GM21619 (cell line): ENCODE data around the gene SEC24D.

Experiments used
- ATAC-seq: cut with Tn5 transposase; IDR thresholded peaks from one replicate; pipeline ENCODE4 v1.9.1; 2021; ENCODE audit not compliant: unreplicated experiment

Gene SEC24D

GRCh38 chr4:118753685-118754084 lies 82.2 kb downstream of the SEC24D start:
- no peak for ATAC-seq

GRCh38 chr4:118753096-118753495 lies 82.8 kb downstream of the SEC24D start:
- ATAC-seq, result no peak

DNA sequence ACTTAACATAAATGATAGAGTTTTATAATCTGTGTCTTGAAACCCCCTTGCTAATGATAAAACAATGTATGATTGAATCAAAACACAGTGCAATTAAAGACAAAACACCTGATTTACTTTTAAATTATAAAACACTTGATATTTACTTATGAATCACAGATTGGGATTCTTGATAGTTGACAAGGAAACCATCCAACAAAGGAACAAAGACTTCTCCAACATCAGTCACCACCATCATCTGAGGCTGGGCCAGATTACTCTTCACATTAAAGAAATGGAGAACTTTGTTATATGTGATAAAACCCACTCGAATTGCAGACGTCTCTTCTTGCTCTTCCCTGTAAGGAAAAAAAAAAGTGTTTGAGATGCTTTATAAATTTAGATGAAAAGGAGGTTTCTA lies 83.4 kb downstream of the SEC24D start:
- no peak for ATAC-seq

DNA sequence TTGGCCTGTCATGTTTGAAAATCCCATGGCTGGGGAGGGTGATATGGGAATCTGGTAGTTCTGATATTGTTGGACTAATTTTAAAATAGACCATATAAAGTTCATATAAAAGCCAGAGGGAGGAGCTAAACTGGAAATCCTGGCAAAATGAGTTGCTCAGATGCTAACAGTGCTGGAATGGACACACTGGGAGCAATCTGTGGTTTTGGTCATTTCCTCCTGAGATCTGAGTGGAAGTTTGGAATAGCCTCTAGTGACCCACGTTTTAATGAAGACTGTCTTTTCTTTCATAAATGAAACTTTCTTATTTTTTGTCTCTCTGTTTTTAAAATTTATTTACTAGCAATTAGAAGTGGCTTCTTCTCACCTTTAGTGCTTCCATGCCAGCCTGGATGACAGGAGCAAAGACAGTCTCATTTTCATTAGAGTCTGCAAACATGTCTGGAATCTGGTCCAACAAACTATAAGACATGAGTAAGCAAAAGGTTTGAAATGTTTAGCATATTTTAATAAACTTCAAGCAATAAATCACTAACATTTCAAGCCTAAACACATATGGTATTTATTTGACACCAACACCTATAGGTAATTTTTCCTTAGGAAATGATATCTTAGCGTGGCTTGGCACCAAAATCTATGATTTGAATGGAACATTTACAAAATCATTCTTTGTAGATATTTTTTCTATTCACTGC lies 84.2 kb downstream of the SEC24D start:
- ATAC-seq, result no peak

- ATAC-seq, result no peak
These were observed 86.5 kb downstream of the SEC24D start for GRCh38 chr4:118749347-118749988.

- no peak for ATAC-seq
These were observed 89.5 kb downstream of the SEC24D start for GRCh38 chr4:118746251-118746919.

DNA sequence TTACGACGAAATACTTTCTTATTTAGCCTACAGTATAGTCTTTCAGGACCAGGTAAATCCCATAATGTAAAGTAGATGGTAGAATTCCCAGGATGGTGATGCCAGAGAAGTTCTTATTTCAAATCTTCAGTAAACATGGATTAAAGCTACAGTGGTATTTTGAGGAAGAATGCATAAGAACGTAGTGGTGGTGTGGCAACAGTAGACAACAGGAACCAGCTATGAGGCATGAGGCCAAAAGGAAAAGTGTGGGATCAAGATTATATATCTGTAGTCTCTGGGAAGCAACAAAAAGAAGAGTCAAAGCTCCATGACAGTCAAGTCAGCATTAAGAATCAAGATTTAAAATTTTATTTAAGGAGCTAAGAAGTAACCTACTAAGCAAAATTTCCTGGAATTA lies 90.6 kb downstream of the SEC24D start:
- ATAC-seq, result no peak

DNA sequence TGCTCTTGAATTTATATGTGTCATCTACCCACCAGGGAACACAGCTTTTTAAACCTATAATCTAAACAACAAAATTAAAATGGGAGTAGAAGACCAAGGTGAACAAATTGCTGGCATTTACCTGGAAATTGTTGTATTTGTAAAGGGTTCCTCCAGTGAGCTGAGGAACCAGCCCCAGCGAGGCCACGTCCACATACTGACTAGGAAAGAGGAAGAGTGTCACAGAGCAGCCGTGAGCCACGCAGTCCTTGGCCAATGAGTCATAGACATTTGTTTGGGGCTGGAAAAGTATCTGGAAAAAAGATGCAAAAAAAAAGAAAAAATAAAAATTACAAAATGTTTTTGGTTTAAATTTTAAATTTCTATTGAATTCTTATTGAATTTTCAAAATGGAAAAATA lies 92.1 kb downstream of the SEC24D start:
- no peak for ATAC-seq

DNA sequence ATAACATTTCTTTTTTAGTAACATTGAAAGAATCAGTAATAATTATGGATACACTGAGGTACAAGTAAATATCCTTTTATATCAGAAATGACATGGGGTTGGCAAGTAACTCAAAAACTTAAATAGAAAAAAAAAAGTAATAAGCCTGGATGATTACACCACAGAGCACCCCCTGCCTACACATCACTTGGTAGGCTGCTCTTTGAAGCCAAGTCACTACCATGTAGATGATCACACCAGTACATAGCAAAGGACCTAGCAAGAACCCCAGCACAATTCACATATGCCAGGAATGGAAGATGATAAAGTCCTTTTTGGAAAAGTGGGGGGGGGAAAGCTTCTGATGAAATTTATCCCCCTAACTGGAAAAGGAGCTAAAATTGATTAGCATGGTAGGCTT lies 93.9 kb downstream of the SEC24D start:
- ATAC-seq, result no peak

DNA sequence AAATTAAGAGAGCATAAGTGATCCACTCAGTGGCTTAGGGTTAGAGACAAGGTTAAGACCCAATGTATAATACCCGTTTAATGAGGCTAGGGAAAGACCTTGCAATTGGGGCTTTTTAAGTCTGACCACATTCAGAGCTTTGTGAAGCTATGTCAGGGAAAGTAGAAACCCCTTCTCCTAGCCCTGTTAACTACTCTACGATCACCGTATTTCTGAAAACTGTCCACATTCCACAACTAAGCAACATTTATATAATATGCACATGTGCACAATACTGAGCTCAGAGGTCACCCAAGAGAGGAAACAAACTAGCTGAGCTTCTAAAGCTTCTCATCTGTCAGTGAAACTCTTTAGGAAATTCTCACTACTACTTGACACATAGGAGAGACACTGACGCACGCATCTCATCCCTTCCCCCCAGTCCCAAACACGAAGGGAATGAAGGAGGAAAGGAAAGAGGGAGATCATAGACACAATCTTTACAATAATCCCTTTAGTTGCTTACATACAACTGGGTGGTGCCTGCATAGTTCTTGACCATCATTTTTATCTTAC lies 94.5 kb downstream of the SEC24D start:
- ATAC-seq, result no peak

GRCh38 chr4:118740869-118741268 lies 95.1 kb downstream of the SEC24D start:
- ATAC-seq, result no peak

- no peak for ATAC-seq
These were observed 96.8 kb downstream of the SEC24D start for GRCh38 chr4:118739022-118739713.

DNA sequence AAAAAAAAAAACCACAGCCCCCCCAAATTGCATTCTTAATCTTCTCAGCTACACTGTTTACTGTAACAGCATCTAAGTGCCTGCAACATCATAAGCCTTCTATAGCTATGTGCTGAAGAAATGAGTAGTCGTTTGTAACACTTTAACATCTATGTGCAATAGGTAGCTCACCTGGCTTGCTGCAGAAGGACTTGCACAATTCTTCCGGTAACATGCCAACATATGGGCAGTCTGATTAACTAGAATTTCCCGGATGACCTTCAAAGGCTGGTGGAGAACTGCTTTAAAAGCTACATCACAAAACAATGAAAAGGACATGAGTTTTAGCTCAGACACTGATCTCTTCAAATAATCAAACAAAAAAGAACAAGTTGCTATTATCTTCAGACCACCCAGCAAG lies 97.8 kb downstream of the SEC24D start:
- ATAC-seq, result no peak

GRCh38 chr4:118736900-118737299 lies 99.0 kb downstream of the SEC24D start:
- ATAC-seq, result no peak

GRCh38 chr4:118734491-118735205 lies 101.3 kb downstream of the SEC24D start:
- no peak for ATAC-seq

GRCh38 chr4:118732591-118733330 lies 103.2 kb downstream of the SEC24D start:
- ATAC-seq, result no peak

GRCh38 chr4:118730683-118731082 lies 105.2 kb downstream of the SEC24D start:
- ATAC-seq, result no peak

DNA sequence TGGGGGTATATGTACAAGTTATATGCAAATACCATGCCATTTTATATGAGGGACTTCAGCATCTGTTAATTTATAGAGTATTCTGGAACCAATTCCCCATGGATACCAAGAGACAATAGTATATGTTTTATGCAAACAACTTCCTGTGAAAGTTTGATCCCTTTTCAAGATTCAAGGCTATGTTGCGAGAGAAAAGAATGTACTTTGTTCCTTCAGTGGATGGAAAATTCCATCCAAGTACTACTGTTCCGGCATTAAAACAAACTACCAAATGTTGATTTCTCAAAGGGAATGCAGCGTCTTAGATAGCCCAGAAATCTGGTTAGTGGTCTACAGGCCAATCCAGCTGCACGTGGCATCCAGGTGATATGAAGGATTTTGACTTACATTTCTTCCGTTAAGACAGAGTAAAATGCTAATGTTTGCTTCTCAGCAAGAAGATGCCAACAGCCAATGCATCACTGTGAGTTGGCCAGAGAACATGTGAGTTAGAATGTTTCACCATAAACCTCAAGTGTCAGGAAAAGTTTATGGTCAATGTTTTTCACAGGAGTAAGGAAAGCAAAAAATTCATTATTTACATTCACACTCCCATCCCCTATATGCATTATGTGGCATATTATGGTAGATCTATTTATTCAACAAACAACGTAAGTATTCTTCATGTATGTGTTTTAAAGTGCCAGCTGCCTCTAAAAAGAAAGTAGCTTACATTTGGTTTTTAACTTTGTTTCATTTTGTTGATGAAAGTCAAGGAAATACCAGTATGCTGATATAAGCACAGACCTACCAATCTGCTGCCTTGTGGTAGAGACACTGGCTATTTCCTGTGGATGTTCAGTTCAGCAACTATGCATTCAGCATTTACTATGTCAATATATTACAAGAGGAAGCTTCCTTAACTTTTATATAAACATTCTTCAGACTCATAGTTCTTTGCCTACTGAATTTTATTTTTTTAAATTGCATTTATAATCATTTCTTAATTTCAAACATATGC lies 106.3 kb downstream of the SEC24D start:
- ATAC-seq, result no peak

- ATAC-seq, result no peak
These were observed 108.6 kb downstream of the SEC24D start for GRCh38 chr4:118727360-118727759.
